H9 (cell line): ENCODE measurements around the gene QRICH2. TPM values are rescaled to one million over a fixed set of nuclear protein-coding genes. Genes with fewer than 3 reads are reported as not detected.

Experiments used
- DNase-seq: peaks from one replicate; pipeline ENCODE4 v3.0.0-alpha.2; 2017
- H2AFZ ChIP-seq: one replicate; pipeline ENCODE4 v1.6.1; 2013; ENCODE audit warnings: mild to moderate bottlenecking, low read length, control low read depth, moderate library complexity
- H2AK5ac ChIP-seq: 2 replicates; pipeline ENCODE4 v1.6.1; 2013; ENCODE audit warnings: low read length, control low read depth, mixed read lengths; ENCODE audit not compliant: insufficient read length
- H2BK120ac ChIP-seq: one replicate; pipeline ENCODE4 v1.6.1; 2013; ENCODE audit warnings: low read depth, mild to moderate bottlenecking, low read length, control low read depth, inconsistent platforms; ENCODE audit not compliant: poor library complexity, severe bottlenecking
- H2BK12ac ChIP-seq: 2 replicates; pipeline ENCODE4 v1.6.1; 2013; ENCODE audit warnings: low read length, control low read depth, mixed read lengths, low read depth; ENCODE audit not compliant: insufficient read length
- H2BK15ac ChIP-seq: 2 replicates; pipeline ENCODE4 v1.6.1; 2013; ENCODE audit warnings: low read depth, low read length, control low read depth
- H2BK20ac ChIP-seq: one replicate; pipeline ENCODE4 v1.6.1; 2013; ENCODE audit warnings: low read depth, mild to moderate bottlenecking, low read length, control low read depth, inconsistent platforms; ENCODE audit not compliant: poor library complexity, severe bottlenecking
- H2BK5ac ChIP-seq: 2 replicates; pipeline ENCODE4 v1.6.1; 2013; ENCODE audit warnings: low read length, control low read depth, mixed read lengths; ENCODE audit not compliant: insufficient read length
- H3K14ac ChIP-seq: 2 replicates; pipeline ENCODE4 v1.6.1; 2013; ENCODE audit warnings: low read length, control low read depth; ENCODE audit not compliant: insufficient read depth
- H3K18ac ChIP-seq: 2 replicates; pipeline ENCODE4 v1.6.1; 2013; ENCODE audit warnings: low read depth, mild to moderate bottlenecking, mixed read lengths, low read length, control low read depth; ENCODE audit not compliant: insufficient read length
- H3K23ac ChIP-seq: 2 replicates; pipeline ENCODE4 v1.6.1; 2013; ENCODE audit warnings: low read length, control low read depth, mixed read lengths, low read depth; ENCODE audit not compliant: insufficient read length
- H3K23me2 ChIP-seq: 2 replicates; pipeline ENCODE4 v1.6.1; 2013; ENCODE audit warnings: low read depth, mild to moderate bottlenecking, mixed read lengths, low read length, control low read depth; ENCODE audit not compliant: insufficient read length, poor library complexity, severe bottlenecking
- H3K27ac ChIP-seq: 2 replicates; pipeline ENCODE4 v1.5.1; 2013; ENCODE audit warnings: low read length, control low read depth, mixed read lengths, low read depth; ENCODE audit not compliant: insufficient read length
- H3K27me3 ChIP-seq: 2 replicates; pipeline ENCODE4 v1.6.1; 2013; ENCODE audit warnings: low read length, control low read depth, inconsistent platforms; ENCODE audit not compliant: insufficient read depth
- H3K4ac ChIP-seq: 2 replicates; pipeline ENCODE4 v1.6.1; 2013; ENCODE audit warnings: low read depth, mild to moderate bottlenecking, control low read depth, inconsistent platforms, low read length, moderate library complexity
- H3K4me1 ChIP-seq: 2 replicates; pipeline ENCODE4 v1.6.1; 2013; ENCODE audit warnings: low read length, control low read depth, inconsistent platforms; ENCODE audit not compliant: insufficient read depth
- H3K4me2 ChIP-seq: 2 replicates; pipeline ENCODE4 v1.6.1; 2013; ENCODE audit warnings: low read length, control low read depth, mixed read lengths; ENCODE audit not compliant: insufficient read length, insufficient read depth
- H3K56ac ChIP-seq: 2 replicates; pipeline ENCODE4 v1.6.1; 2013; ENCODE audit warnings: low read depth, mild to moderate bottlenecking, mixed read lengths, low read length, control low read depth; ENCODE audit not compliant: insufficient read length
- H3K79me1 ChIP-seq: 2 replicates; pipeline ENCODE4 v1.6.1; 2013; ENCODE audit warnings: low read depth, mild to moderate bottlenecking, moderate library complexity, low read length, control low read depth, inconsistent platforms; ENCODE audit not compliant: insufficient read depth, poor library complexity, severe bottlenecking
- H3K79me2 ChIP-seq: 2 replicates; pipeline ENCODE4 v1.6.1; 2013; ENCODE audit warnings: low read length, control low read depth, inconsistent platforms; ENCODE audit not compliant: insufficient read depth
- H3K9ac ChIP-seq: 2 replicates; pipeline ENCODE4 v1.6.1; 2013; ENCODE audit warnings: low read length, control low read depth, mixed read lengths; ENCODE audit not compliant: insufficient read length; ENCODE audit errors: extremely low read depth
- H3K9me3 ChIP-seq: one replicate; pipeline ENCODE4 v1.6.1; 2013; ENCODE audit warnings: low read depth, low read length, inconsistent platforms; ENCODE audit not compliant: control insufficient read depth
- H3T11ph ChIP-seq: one replicate; pipeline ENCODE4 v1.6.1; 2013; ENCODE audit warnings: mild to moderate bottlenecking, low read length, control low read depth, inconsistent platforms
- H4K20me1 ChIP-seq: one replicate; pipeline ENCODE4 v1.6.1; 2013; ENCODE audit not compliant: control insufficient read depth, insufficient read length, insufficient read depth
- H4K5ac ChIP-seq: 2 replicates; pipeline ENCODE4 v1.6.1; 2013; ENCODE audit warnings: low read depth, mild to moderate bottlenecking, mixed read lengths, low read length, control low read depth; ENCODE audit not compliant: insufficient read length
- H4K8ac ChIP-seq: replicated peaks from 2 replicates; pipeline ENCODE4 v1.6.1; 2013; ENCODE audit warnings: low read length, control low read depth, mixed read lengths, low read depth; ENCODE audit not compliant: insufficient read length
- H4K91ac ChIP-seq: 2 replicates; pipeline ENCODE4 v1.6.1; 2013; ENCODE audit warnings: low read depth, mild to moderate bottlenecking, moderate library complexity, mixed read lengths, low read length, control low read depth; ENCODE audit not compliant: insufficient read length
- H3K27ac Mint-ChIP-seq, 3 experiments: 2 replicates in 2 of 3; 3 replicates in 1 of 3; pipeline ENCODE4 v1.8.0; 2020 to 2021; ENCODE audit warnings: mixed read lengths in 3 of 3, mild to moderate bottlenecking in 1 of 3, moderate library complexity in 1 of 3
- H3K27me3 Mint-ChIP-seq: 2 replicates; pipeline ENCODE4 v1.8.0; 2021; ENCODE audit warnings: low read depth, mild to moderate bottlenecking, moderate library complexity, mixed read lengths
- H3K36me3 Mint-ChIP-seq, 3 experiments: 2 replicates in 2 of 3; 3 replicates in 1 of 3; pipeline ENCODE4 v1.8.0; 2020 to 2021; ENCODE audit warnings: low read depth in 3 of 3, mixed read lengths in 3 of 3; ENCODE audit not compliant: insufficient read depth in 1 of 3
- H3K4me1 Mint-ChIP-seq, 2 experiments: 2 replicates each; pipeline ENCODE4 v1.8.0; 2020; ENCODE audit warnings: mixed read lengths in 2 of 2
- H3K4me3 Mint-ChIP-seq, 2 experiments: 2 replicates in 1 of 2; 3 replicates in 1 of 2; pipeline ENCODE4 v1.8.0; 2020 to 2021; ENCODE audit warnings: mild to moderate bottlenecking in 2 of 2, mixed read lengths in 2 of 2, moderate library complexity in 1 of 2
- H3K9me3 Mint-ChIP-seq, 2 experiments: 2 replicates in 1 of 2; 3 replicates in 1 of 2; pipeline ENCODE4 v1.8.0; 2020; ENCODE audit warnings: mild to moderate bottlenecking in 2 of 2, mixed read lengths in 2 of 2, moderate library complexity in 1 of 2
- CTCF ChIP-seq: fragments of 200-600 bp; sonication (generic); conservative IDR thresholded peaks from 3 replicates; pipeline ENCODE4 v1.8.0; 2021; ENCODE audit warnings: antibody characterized with exemption, mild to moderate bottlenecking
- WGBS: extraction: QIAGEN DNeasy Blood & Tissue Kit; methylation state at CpG from one replicate; pipeline ENCODE4 v1.1.7; 2013; ENCODE audit warnings: missing lambda C conversion rate, low lambda C conversion rate, mixed read lengths; ENCODE audit not compliant: insufficient read length; ENCODE audit errors: extremely low coverage; 5-methylcytosine and 5-hydroxymethylcytosine counted together
- total RNA-seq: library from RNA; stranded (reverse); gene quantifications from 2 replicates; pipeline ENCODE4 v1.2.1, GENCODE V29; 2021

QRICH2 gene
- total RNA-seq, 1 experiment from 2014 or later, result 3.2 TPM

DNA sequence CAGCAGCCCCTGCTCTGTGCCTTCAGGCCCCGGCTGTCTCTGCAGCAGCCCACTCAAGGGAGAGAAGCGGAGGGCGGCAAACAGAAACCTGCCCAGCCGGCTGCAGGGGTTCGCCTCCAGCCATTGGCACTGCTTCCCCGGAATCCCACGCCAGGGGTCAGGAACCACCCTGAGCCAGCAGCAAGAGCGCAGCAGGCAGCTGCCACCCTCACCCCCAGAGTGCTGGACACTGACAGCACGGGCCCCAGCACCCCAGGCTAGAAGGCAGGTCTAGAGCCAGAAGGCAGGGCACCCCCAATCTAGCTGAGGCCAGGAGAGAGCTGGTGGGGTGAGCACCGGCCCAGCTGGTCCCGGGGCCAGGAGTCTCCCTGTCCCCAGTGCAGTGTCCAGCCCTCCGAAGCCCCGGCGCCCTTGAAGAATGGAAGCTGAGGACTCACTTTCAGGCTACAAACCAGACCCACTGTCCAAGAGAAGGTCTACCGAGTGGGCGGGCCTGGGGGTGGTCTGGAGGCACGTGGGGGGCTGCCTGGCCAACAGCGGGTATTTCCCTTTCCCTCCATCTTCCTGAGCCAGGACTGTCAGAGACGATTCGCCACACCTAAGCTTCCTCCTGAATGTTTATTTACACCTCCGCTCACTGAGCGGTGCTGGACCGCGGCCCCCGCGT, 34.5 kb downstream of the QRICH2 start:
- H2BK120ac ChIP-seq, result no peak overlapping the region
- H3K23me2 ChIP-seq, result no peaks in the 10 kb centered on the region
- WGBS, result no CpG with 5 or more reads among the region's 26 CpGs
- H3K56ac ChIP-seq, result no peak overlapping the region
- H2BK12ac ChIP-seq, result no peak overlapping the region
- H3K4ac ChIP-seq, result no peak overlapping the region
- H3K4me1 Mint-ChIP-seq, result peaks cover 22 to 44% of the 10 kb centered on the region in 2 experiments
- H2BK5ac ChIP-seq, result no peak overlapping the region
- no peak overlapping the region for H4K91ac ChIP-seq
- no peaks in the 10 kb centered on the region for H3K79me2 ChIP-seq
- peaks cover 1% of the 10 kb centered on the region; the same call in 1 of the 2 replicates for H3K27me3 Mint-ChIP-seq
- no peak overlapping the region for H3K9ac ChIP-seq
- DNase-seq, result no peak
- no peak overlapping the region for H2AFZ ChIP-seq
- H3K4me2 ChIP-seq, result no peak overlapping the region
- H3K27ac ChIP-seq, result no peak overlapping the region
- no peak overlapping the region for H2AK5ac ChIP-seq
- H3K9me3 ChIP-seq, result no peaks in the 10 kb centered on the region
- no peaks in the 10 kb centered on the region; the same call in 1 of the 2 replicates for H3K4me1 ChIP-seq
- no peak overlapping the region for H3K18ac ChIP-seq
- H3T11ph ChIP-seq, result no peak overlapping the region
- no peak overlapping the region for H2BK15ac ChIP-seq
- TF ChIP-seq CTCF, result no peak
- no peak overlapping the region for H4K8ac ChIP-seq
- no peaks in the 10 kb centered on the region for H3K79me1 ChIP-seq
- 0 out of 7 replicates have a peak overlapping the region, but pooled peaks of 1 of the 3 experiments have one; percentile 47 for H3K27ac Mint-ChIP-seq
- no peak overlapping the region for H4K5ac ChIP-seq
- H3K4me3 Mint-ChIP-seq, result no peak overlapping the region
- peaks cover 0 to 9% (median 4%) of the 10 kb centered on the region in 3 experiments; a peak in 3 of 7 replicates for H3K36me3 Mint-ChIP-seq
- no peak overlapping the region; the same call in 1 of the 2 replicates for H3K14ac ChIP-seq
- H4K20me1 ChIP-seq, result no peaks in the 10 kb centered on the region
- no peak overlapping the region for H3K23ac ChIP-seq
- H3K27me3 ChIP-seq, result no peaks in the 10 kb centered on the region
- no peak overlapping the region for H2BK20ac ChIP-seq
- H3K9me3 Mint-ChIP-seq, result no peaks in the 10 kb centered on the region
